RWPE2 (cell line): ENCODE data around the gene EDN2.

Source experiments
- ATAC-seq: fragments of 200-7000 bp; cut with Tn5 transposase; 3 replicates; pipeline ENCODE4 v1.9.1; 2021; ENCODE audit warnings: low read depth
- DNase-seq: peaks from one replicate; pipeline ENCODE4 v3.0.0-alpha.2; 2020; ENCODE audit warnings: low spot score
- H3K27ac ChIP-seq: fragments of 450-650 bp; 2 replicates; pipeline ENCODE4 v1.5.1; 2017; ENCODE audit warnings: mild to moderate bottlenecking; ENCODE audit not compliant: poor library complexity, severe bottlenecking
- H3K27me3 ChIP-seq: fragments of 250-450 bp; sonication (Bioruptor Pico); 2 replicates; pipeline ENCODE4 v1.5.1; 2021; ENCODE audit warnings: mild to moderate bottlenecking, moderate library complexity; ENCODE audit not compliant: insufficient read depth, poor library complexity, severe bottlenecking
- H3K36me3 ChIP-seq: fragments of 250-450 bp; sonication (Bioruptor Pico); 2 replicates; pipeline ENCODE4 v1.5.1; 2020; ENCODE audit warnings: low read depth, mild to moderate bottlenecking, moderate library complexity
- H3K4me1 ChIP-seq: fragments of 250-450 bp; sonication (Bioruptor Pico); 2 replicates; pipeline ENCODE4 v1.5.1; 2021; ENCODE audit warnings: mild to moderate bottlenecking, moderate library complexity; ENCODE audit not compliant: insufficient read depth, poor library complexity, severe bottlenecking
- H3K4me3 ChIP-seq: fragments of 250-450 bp; sonication (Bioruptor Pico); 2 replicates; pipeline ENCODE4 v1.5.1; 2021; ENCODE audit warnings: mild to moderate bottlenecking, moderate library complexity; ENCODE audit not compliant: severe bottlenecking
- H3K9me3 ChIP-seq: fragments of 250-450 bp; sonication (Bioruptor Pico); 2 replicates; pipeline ENCODE4 v1.5.1; 2021; ENCODE audit warnings: mild to moderate bottlenecking, moderate library complexity; ENCODE audit not compliant: severe bottlenecking
- CTCF ChIP-seq: fragments of 450-650 bp; IDR thresholded peaks from one replicate; pipeline ENCODE4 v1.5.1; 2017; ENCODE audit warnings: mild to moderate bottlenecking, moderate library complexity; ENCODE audit not compliant: poor library complexity, severe bottlenecking

EDN2 gene

GRCh38 chr1:41493117-41493536, 8.6 kb upstream of the EDN2 start:
- Histone ChIP-seq H3K36me3 (no peaks in the 10 kb centered on the region), H3K27me3 (no peaks in the 10 kb centered on the region), H3K4me3 (no peak overlapping the region), H3K9me3 (no peaks in the 10 kb centered on the region), H3K4me1 (peaks cover 30% of the 10 kb centered on the region), H3K27ac (peak overlapping the region; percentile 71)
- ATAC-seq: peak; percentile 90
- TF ChIP-seq CTCF: no peak
- DNase-seq: peak; percentile 96

GRCh38 chr1:41492341-41492848, 7.9 kb upstream of the EDN2 start:
- peaks cover 27% of the 10 kb centered on the region for H3K4me1 ChIP-seq
- H3K4me3 ChIP-seq: no peak overlapping the region
- peak; percentile 36 for TF ChIP-seq CTCF
- no peaks in the 10 kb centered on the region for H3K36me3 ChIP-seq
- no peak for DNase-seq
- H3K27me3 ChIP-seq: no peaks in the 10 kb centered on the region
- no peaks in the 10 kb centered on the region for H3K9me3 ChIP-seq
- H3K27ac ChIP-seq: peak overlapping the region; percentile 71
- no peak for ATAC-seq

GRCh38 chr1:41490911-41491310, 6.4 kb upstream of the EDN2 start:
- Histone ChIP-seq H3K27ac (no peak overlapping the region), H3K36me3 (no peaks in the 10 kb centered on the region), H3K9me3 (no peaks in the 10 kb centered on the region), H3K27me3 (no peaks in the 10 kb centered on the region), H3K4me3 (no peak overlapping the region), H3K4me1 (peaks cover 17% of the 10 kb centered on the region)
- no peak for TF ChIP-seq CTCF
- ATAC-seq (no peak), DNase-seq (no peak)

DNA sequence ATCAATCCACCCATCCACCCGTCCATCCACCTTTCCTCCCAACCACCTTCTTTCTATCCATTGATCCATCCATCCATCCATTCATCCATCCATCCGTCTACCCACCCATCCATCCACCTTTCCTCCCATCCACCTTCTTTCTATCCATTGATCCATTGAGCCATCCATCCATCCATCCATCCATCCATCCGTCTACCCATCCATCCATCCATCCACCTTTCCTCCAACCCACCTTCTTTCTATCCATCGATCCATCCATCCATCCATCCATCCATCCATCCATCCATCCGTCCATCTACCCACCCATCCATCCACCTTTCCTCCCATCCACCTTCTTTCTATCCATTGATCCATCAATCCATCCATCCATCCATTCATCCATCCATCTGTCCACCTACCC, 5.1 kb upstream of the EDN2 start:
- Histone ChIP-seq H3K27ac (no peak overlapping the region), H3K4me1 (peaks cover 24% of the 10 kb centered on the region), H3K9me3 (no peaks in the 10 kb centered on the region), H3K4me3 (no peak overlapping the region), H3K36me3 (no peaks in the 10 kb centered on the region), H3K27me3 (no peaks in the 10 kb centered on the region)
- DNase-seq: no peak
- ATAC-seq: no peak
- TF ChIP-seq CTCF: no peak

DNA sequence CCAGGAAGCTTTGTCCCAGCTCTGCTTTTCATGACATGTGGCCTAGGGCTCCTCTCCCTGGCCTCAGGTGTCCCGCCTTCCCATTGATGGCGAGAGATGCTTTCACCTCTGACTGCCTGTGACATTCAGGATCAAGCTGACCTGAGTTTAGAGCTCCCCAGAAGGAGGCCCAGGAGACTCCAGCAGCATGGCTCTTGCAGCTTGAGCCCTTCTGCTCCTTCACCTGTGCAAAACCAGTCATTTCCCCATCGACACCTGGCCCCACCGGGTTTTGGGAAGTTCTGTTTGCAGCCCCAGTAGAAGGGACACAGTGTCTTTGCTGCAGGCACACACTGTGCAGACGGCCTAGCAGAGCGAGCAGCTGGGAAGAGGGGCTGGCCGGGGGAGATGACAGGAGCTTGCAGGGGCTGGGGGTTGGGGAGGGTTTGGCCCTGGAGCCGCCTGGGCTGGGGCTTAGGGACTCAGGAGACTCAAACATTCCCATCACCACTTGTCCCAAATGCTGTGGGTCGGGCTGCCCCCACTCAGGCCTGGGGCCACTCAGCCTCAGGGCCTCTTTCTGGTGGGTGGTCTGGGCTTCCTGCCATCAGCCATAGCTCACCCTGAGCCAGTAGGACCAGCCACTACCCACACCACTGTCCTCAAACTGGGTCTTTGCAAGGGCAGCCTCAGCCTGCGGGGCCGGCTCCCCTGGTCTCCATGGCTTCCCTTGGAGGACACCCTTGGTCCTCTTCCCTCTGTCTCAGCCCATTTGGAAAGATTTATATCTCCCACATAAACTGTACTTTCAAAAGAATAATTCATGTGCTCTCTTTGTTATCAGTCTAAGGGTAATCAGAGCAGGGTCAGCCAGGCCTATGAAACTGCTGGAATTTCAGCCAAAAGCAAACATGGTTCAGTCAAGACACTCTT, 3.8 kb upstream of the EDN2 start:
- ATAC-seq (no peak), DNase-seq (no peak)
- H3K27ac ChIP-seq: no peak overlapping the region
- H3K27me3 ChIP-seq: no peaks in the 10 kb centered on the region
- H3K9me3 ChIP-seq: no peaks in the 10 kb centered on the region
- no peaks in the 10 kb centered on the region for H3K36me3 ChIP-seq
- TF ChIP-seq CTCF: no peak
- no peak overlapping the region for H3K4me3 ChIP-seq
- peaks cover 28% of the 10 kb centered on the region for H3K4me1 ChIP-seq
